PC-3 (cell line): ENCODE results near the gene NAV2. TPM values are rescaled to one million over a fixed set of nuclear protein-coding genes. Genes with fewer than 3 reads are reported as not detected.

Experiments used
- ATAC-seq: fragments of 200-7000 bp; cut with Tn5 transposase; 2 replicates; pipeline ENCODE4 v1.9.1; 2020; ENCODE audit warnings: mild to moderate bottlenecking, moderate library complexity
- BruUV-seq: library from RNA; stranded (reverse); fragments of 400-500 nt; replicated peaks from 2 replicates; lab custom pipeline; 2021; lab: Mats Ljungman, UMichigan
- CTCF ChIA-PET: fragments of 300-600 bp; sonication (Branson Sonifier 250); formaldehyde crosslinking; loops from one replicate; lab custom pipeline; 2022; ENCODE audit warnings: antibody characterized with exemption; lab: Charles Lee
- POLR2A ChIA-PET: fragments of 300-600 bp; sonication (Branson Sonifier 250); formaldehyde crosslinking; loops from one replicate; lab custom pipeline; 2022; ENCODE audit warnings: antibody characterized with exemption; ENCODE audit not compliant: unreplicated experiment; lab: Charles Lee
- DNase-seq: peaks from one replicate; pipeline ENCODE4 v3.0.0-alpha.2; 2015
- H2AFZ ChIP-seq: fragments of 300-600 bp; sonication (generic); 2 replicates; pipeline ENCODE4 v1.6.0; 2016; ENCODE audit warnings: antibody characterized with exemption, low read length
- H3F3A ChIP-seq: fragments of 300-600 bp; sonication (generic); one replicate; pipeline ENCODE4 v1.6.0; 2017; ENCODE audit warnings: antibody characterized with exemption, low read length, control low read depth, mild to moderate bottlenecking; ENCODE audit not compliant: unreplicated experiment
- H3K27ac ChIP-seq: fragments of 300-600 bp; sonication (generic); 2 replicates; pipeline ENCODE4 v1.5.1; 2016; ENCODE audit warnings: mild to moderate bottlenecking, low read length
- H3K27me3 ChIP-seq: fragments of 300-600 bp; sonication (generic); 2 replicates; pipeline ENCODE4 v1.6.1; 2016; ENCODE audit warnings: low read length, mixed read lengths
- H3K36me3 ChIP-seq: fragments of 300-600 bp; sonication (generic); 2 replicates; pipeline ENCODE4 v1.6.1; 2016; ENCODE audit warnings: low read depth, mixed run types, low read length, mixed read lengths
- H3K4me1 ChIP-seq: fragments of 300-600 bp; sonication (generic); 2 replicates; pipeline ENCODE4 v1.5.1; 2016; ENCODE audit warnings: low read length; ENCODE audit not compliant: insufficient read depth
- H3K4me2 ChIP-seq: fragments of 300-600 bp; sonication (generic); 2 replicates; pipeline ENCODE4 v1.6.0; 2016; ENCODE audit warnings: low read length
- H3K4me3 ChIP-seq: fragments of 300-600 bp; sonication (generic); 2 replicates; pipeline ENCODE4 v1.5.1; 2016; ENCODE audit warnings: mild to moderate bottlenecking, low read length, mixed read lengths
- H3K79me2 ChIP-seq: fragments of 300-600 bp; sonication (generic); 2 replicates; pipeline ENCODE4 v1.6.1; 2017; ENCODE audit warnings: low read length, mixed read lengths
- H3K9ac ChIP-seq: fragments of 300-600 bp; sonication (generic); 2 replicates; pipeline ENCODE4 v1.6.0; 2016; ENCODE audit warnings: mild to moderate bottlenecking, low read length
- H3K9me2 ChIP-seq: fragments of 300-600 bp; sonication (generic); replicated peaks from 2 replicates; pipeline ENCODE4 v1.6.1; 2016; ENCODE audit warnings: mixed run types, low read length, mixed read lengths
- H3K9me3 ChIP-seq: fragments of 300-600 bp; sonication (generic); 2 replicates; pipeline ENCODE4 v1.6.1; 2016; ENCODE audit warnings: low read length, mixed read lengths
- H4K20me1 ChIP-seq: fragments of 300-600 bp; sonication (generic); 2 replicates; pipeline ENCODE4 v1.6.1; 2016; ENCODE audit warnings: low read length, mixed read lengths
- CTCF ChIP-seq: fragments of 300-600 bp; sonication (generic); conservative IDR thresholded peaks from 2 replicates; pipeline ENCODE4 v1.5.1; 2017; ENCODE audit warnings: antibody characterized with exemption, low read depth, mild to moderate bottlenecking, low read length
- EZH2 ChIP-seq: fragments of 300-600 bp; sonication (generic); IDR thresholded peaks from one replicate; pipeline ENCODE4 v1.6.1; 2017; ENCODE audit warnings: antibody characterized with exemption, mild to moderate bottlenecking, low read length; ENCODE audit not compliant: unreplicated experiment
- EZH2phosphoT487 ChIP-seq: fragments of 300-600 bp; sonication (generic); IDR thresholded peaks from 2 replicates; pipeline ENCODE4 v1.6.1; 2018; ENCODE audit warnings: mild to moderate bottlenecking, antibody characterized with exemption, low read length, borderline replicate concordance
- intact Hi-C: fragments of 100-400 bp; cut with micrococcal nuclease; formaldehyde crosslinking; loops from 2 replicates; pipeline ENCODE4 v1.9.0; 2023
- total RNA-seq: library from RNA; depleted of rRNA; stranded (reverse); fragments of >200 nt; gene quantifications from 2 replicates; pipeline ENCODE4 v1.2.3, GENCODE V29; 2014

Gene NAV2
- total RNA-seq, 1 experiment from 2014 or later = 10.4 TPM

GRCh38 chr11:19955660-19956059 is 243.0 kb downstream of the NAV2 start:
- H3K27me3 ChIP-seq = no peaks in the 10 kb centered on the region
- CTCF ChIA-PET = no interaction called here
- no peaks in the 10 kb centered on the region for H3F3A ChIP-seq
- H3K9me3 ChIP-seq = no peaks in the 10 kb centered on the region
- H3K36me3 ChIP-seq = no peaks in the 10 kb centered on the region; the same call in 1 of the 2 replicates
- H4K20me1 ChIP-seq = no peaks in the 10 kb centered on the region
- H3K4me2 ChIP-seq = no peak overlapping the region
- ATAC-seq (no peak), DNase-seq (no peak)
- TF ChIP-seq EZH2 (no peak), EZH2phosphoT487 (no peak), CTCF (no peak)
- intact Hi-C loops = loop anchor here (10.0 kb wide), 1 partner anchor 79 kb away; no protein-coding TSS in a partner anchor
- H3K4me1 ChIP-seq = peaks cover 26% of the 10 kb centered on the region
- POLR2A ChIA-PET = no interaction called here
- no peak overlapping the region for H3K9ac ChIP-seq
- no peak overlapping the region for H3K4me3 ChIP-seq
- H3K79me2 ChIP-seq = no peaks in the 10 kb centered on the region
- BruUV-seq = no TSS peak
- H2AFZ ChIP-seq = no peak overlapping the region
- H3K27ac ChIP-seq = no peak overlapping the region
- H3K9me2 ChIP-seq = no peaks in the 10 kb centered on the region

DNA sequence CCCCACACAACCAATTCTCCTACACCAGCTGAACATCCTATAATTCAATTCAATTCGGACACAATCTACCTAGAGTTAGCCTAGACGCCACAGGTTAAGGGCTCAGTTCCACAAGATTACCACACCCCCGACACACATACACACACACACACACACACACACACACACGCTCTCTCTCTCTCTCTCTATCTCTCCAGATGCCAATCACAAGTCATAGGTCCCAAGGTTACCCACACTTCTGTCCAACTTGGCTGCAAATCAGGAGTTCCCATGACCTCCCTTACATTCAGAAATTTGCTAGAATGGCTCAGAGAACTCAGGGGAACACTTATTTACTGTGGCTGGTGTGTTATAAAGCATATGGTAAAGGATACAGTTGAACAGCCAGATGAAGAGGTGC is 243.6 kb downstream of the NAV2 start:
- Histone ChIP-seq H3K4me3 (no peak overlapping the region), H3K79me2 (no peaks in the 10 kb centered on the region), H3K27me3 (no peaks in the 10 kb centered on the region), H3K9ac (no peak overlapping the region), H2AFZ (no peak overlapping the region), H3K36me3 (no peaks in the 10 kb centered on the region; the same call in 1 of the 2 replicates), H3F3A (no peaks in the 10 kb centered on the region), H3K9me2 (no peaks in the 10 kb centered on the region), H3K4me1 (peaks cover 26% of the 10 kb centered on the region), H3K4me2 (no peak overlapping the region), H3K27ac (no peak overlapping the region), H4K20me1 (no peaks in the 10 kb centered on the region), H3K9me3 (no peaks in the 10 kb centered on the region)
- ChIA-PET CTCF (no interaction called here), POLR2A (no interaction called here)
- TF ChIP-seq CTCF = no peak
- TF ChIP-seq EZH2phosphoT487 = no peak
- no peak for TF ChIP-seq EZH2
- ATAC-seq = no peak
- intact Hi-C loops = loop anchor here (10.0 kb wide), 1 partner anchor 79 kb away; no protein-coding TSS in a partner anchor
- DNase-seq = no peak
- no TSS peak for BruUV-seq

DNA sequence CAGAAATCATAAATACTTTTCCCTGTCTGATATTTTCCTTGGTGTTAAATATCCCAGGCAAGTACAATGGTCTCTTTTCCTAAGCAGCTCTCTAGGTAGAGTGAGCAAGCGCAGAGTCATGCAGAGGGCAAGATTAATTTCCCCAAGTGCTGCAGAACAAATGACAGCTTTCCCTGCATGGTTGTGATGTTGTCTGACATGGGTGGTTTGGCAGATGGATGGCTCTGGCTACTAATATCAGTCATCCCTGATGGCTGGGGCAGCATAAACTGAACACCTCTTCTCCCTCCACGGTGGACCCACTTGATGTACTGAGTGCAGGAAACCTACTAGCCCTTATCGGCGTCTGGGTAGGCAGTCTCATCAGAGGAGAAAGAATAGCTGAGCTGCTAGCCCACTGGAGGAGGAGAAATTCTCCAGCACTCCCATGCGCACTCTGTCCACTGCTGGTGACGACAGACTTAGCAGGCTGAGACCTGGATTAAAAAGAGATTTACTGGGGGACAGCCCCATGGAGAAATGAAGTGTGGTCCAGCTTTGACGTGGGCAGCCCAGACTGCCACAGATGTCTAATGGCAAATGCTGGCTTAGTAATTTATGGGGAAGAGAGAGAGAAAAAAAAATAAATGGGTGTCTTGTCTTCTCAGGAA is 244.8 kb downstream of the NAV2 start:
- Histone ChIP-seq H3K27ac (no peak overlapping the region), H3F3A (no peaks in the 10 kb centered on the region), H3K4me1 (peaks cover 18% of the 10 kb centered on the region), H2AFZ (no peak overlapping the region), H3K9me3 (no peaks in the 10 kb centered on the region), H3K79me2 (no peaks in the 10 kb centered on the region), H3K4me3 (no peak overlapping the region), H3K9ac (no peak overlapping the region), H3K36me3 (no peaks in the 10 kb centered on the region; the same call in 1 of the 2 replicates), H3K4me2 (no peak overlapping the region), H4K20me1 (no peaks in the 10 kb centered on the region), H3K9me2 (no peaks in the 10 kb centered on the region), H3K27me3 (no peaks in the 10 kb centered on the region)
- BruUV-seq = no TSS peak
- ChIA-PET POLR2A (interaction anchor here (0.5 kb wide), 1 partner anchor 175 kb away, joined by 9 read pairs; no protein-coding TSS in a partner anchor), CTCF (no interaction called here)
- intact Hi-C loops = loop anchor here (10.0 kb wide), 1 partner anchor 77 kb away; no protein-coding TSS in a partner anchor
- DNase-seq (no peak), ATAC-seq (no peak)
- no peak for TF ChIP-seq EZH2phosphoT487
- no peak for TF ChIP-seq CTCF
- no peak for TF ChIP-seq EZH2
